Epithelial cell of proximal tubule (primary cell): Measurements from ENCODE around the gene AQP9. TPM values are rescaled to one million over a fixed set of nuclear protein-coding genes. Genes with fewer than 3 reads are reported as not detected.
A peak's percentile ranks its signal among the peaks of the same experiment; 100 is the strongest.

ENCODE experiments used
- DNase-seq: peaks from one replicate; pipeline ENCODE4 v3.0.0-alpha.2; 2011; ENCODE audit warnings: low read depth
- H3K4me3 ChIP-seq: 2 replicates; pipeline ENCODE4 v1.5.1; 2011; ENCODE audit warnings: low read depth, mild to moderate bottlenecking, low read length
- CTCF ChIP-seq: conservative IDR thresholded peaks from 2 replicates; pipeline ENCODE4 v1.5.1; 2012; ENCODE audit warnings: low read depth, mild to moderate bottlenecking, low read length
- total RNA-seq: library from RNA; depleted of rRNA; stranded (reverse); fragments of >200 nt; gene quantifications from 2 replicates; pipeline ENCODE4 v1.2.3, GENCODE V29; 2015

AQP9 gene
- total RNA-seq, 1 donor from 2014 or later = not detected

DNA sequence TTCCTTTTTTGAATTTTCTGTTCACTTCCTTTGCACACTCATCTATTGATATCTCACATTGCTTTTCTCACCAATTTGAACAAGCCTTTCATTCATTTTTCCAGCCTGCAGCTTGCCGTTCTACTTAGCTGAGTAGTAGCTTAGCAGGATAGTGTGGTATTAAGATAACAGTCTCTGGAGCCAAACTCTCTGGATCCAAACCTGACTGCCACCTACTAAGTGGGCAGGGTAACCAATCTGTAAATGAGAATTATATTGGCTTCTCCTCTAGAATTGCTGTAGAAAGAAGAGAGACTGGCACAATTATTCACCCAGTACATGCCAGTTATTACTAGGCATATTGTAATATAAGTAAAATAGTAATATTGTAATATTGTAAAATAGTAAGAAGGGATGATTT is 40.5 kb downstream of the AQP9 start:
- no peak for TF ChIP-seq CTCF
- H3K4me3 ChIP-seq = no peak overlapping the region
- DNase-seq = no peak

DNA sequence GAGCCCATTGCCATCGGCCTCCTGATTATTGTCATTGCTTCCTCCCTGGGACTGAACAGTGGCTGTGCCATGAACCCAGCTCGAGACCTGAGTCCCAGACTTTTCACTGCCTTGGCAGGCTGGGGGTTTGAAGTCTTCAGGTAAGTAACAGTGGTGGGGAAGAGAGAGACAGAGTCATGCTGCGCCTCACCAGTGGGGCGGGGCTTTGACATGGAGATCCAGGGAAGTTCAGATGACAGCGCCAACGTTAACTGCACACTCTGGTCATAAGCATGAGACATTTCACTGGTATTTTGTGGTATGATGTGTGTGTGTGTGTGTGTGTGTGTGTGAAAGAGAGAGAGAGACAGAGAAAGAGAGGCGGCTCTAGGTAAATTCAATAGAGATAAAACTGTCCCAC is 41.0 kb downstream of the AQP9 start:
- H3K4me3 ChIP-seq = no peak overlapping the region
- TF ChIP-seq CTCF = no peak
- DNase-seq = no peak

- no peak for DNase-seq
- H3K4me3 ChIP-seq = no peak overlapping the region
- TF ChIP-seq CTCF = no peak
These were observed 41.7 kb downstream of the AQP9 start for GRCh38 chr15:58179741-58180381.

DNA sequence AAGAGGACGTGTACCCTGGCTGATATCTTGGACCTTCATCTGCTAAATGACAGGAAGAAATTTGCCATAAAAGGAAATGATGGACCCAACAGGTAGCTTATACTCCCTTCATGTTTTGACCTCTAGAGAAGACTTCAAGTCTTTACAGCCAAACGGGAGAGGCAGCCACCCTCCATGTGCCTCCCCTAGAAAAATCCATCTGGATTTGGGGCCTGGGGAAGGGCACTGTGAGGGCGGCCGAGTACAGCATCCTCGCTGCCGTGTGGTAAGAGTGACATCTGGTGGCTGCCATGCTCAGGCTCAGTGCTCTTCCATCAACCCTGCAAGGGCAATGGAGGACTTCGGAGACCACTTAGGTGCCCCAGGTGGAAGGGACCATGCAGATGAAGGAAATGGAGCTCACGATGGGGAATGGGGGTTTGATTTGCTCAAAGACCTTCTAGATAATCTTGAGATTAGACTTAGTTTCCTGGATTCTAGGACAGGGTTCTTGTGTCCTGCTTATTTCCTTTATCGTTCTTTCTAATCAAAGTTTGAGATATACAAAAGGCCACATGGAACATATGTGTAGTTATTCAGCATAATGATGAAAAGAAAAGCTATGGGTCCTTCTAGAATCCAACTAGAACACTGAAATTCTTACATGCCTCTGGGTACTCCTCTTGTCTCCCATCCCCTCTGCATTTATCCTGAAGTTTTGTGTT is 44.4 kb downstream of the AQP9 start:
- peak; percentile 99 for TF ChIP-seq CTCF
- DNase-seq = no peak
- H3K4me3 ChIP-seq = no peak overlapping the region

DNA sequence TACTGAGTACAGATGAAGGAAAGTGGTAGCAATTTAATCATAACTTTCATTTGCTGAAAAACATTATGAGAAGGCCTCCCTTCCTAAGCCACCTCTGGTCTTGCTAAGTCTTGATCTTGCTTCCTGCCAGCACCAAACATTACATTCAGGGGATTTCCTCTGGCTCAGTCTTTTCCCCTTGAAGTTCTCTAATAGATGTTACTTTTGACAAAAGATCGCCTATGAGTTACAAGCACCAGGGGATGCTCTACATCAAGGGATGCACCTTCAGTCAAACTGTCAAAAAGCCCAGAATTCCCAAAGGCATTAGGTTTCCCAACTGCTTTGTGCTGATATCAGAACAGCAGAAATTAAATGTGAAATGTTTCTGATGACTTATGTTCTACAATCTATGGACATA is 47.3 kb downstream of the AQP9 start:
- no peak for DNase-seq
- H3K4me3 ChIP-seq = no peak overlapping the region
- peak; percentile 24 for TF ChIP-seq CTCF

DNA sequence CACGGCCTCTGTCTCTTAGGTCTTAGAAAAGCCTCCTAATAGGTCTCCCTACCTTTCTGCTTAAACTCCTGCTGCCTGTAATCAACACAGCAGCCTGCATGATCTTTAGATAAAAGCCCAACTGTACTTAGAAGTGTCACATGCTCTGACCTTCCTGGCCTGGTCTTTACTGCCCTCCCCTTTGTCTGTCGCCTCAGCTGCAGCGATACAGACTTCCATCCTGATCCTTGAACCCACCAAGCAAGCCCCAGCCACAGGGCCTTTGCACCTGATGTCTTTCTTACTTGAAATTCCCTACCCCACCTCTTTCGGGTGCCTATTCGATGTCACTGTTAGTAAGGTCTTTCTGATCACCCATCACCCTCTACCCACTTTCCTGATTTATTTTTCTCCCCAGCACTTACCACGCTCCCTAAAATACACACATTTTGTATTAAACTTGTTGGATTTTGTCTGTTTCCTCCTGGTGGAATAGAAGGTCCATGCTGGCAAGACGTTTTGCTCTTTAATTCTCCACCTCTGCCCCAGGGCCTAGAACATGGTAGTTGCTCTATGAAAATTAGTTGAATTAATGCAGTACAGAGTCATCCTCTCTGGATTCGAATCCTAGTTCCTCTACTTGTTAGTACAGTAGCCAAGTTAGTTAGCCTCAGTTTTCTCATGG is 51.1 kb downstream of the AQP9 start:
- TF ChIP-seq CTCF = no peak
- H3K4me3 ChIP-seq = no peak overlapping the region
- DNase-seq = no peak
